GM23248 (cell line): ENCODE measurements around the gene CLPTM1L. TPM values are rescaled to one million over a fixed set of nuclear protein-coding genes. Genes with fewer than 3 reads are reported as not detected.

Experiments used
- DNase-seq: peaks from one replicate; pipeline ENCODE4 v3.0.0-alpha.2; 2015
- H2AFZ ChIP-seq: fragments of 200-600 bp; sonication (generic); 2 replicates; pipeline ENCODE4 v1.6.1; 2016; ENCODE audit warnings: antibody characterized with exemption
- H3F3A ChIP-seq: fragments of 200-600 bp; sonication (generic); 2 replicates; pipeline ENCODE4 v1.6.1; 2016; ENCODE audit warnings: mild to moderate bottlenecking, antibody characterized with exemption, mixed run types; ENCODE audit not compliant: insufficient read depth
- H3K27ac ChIP-seq: fragments of 200-600 bp; sonication (generic); 2 replicates; pipeline ENCODE4 v1.5.1; 2016; ENCODE audit warnings: mild to moderate bottlenecking
- H3K27me3 ChIP-seq: fragments of 200-600 bp; sonication (generic); replicated peaks from 2 replicates; pipeline ENCODE4 v1.6.1; 2016; ENCODE audit warnings: mild to moderate bottlenecking; ENCODE audit not compliant: insufficient read depth
- H3K36me3 ChIP-seq: fragments of 200-600 bp; sonication (generic); 2 replicates; pipeline ENCODE4 v1.6.1; 2016; ENCODE audit warnings: low read depth, mild to moderate bottlenecking
- H3K4me1 ChIP-seq: fragments of 200-600 bp; sonication (generic); 2 replicates; pipeline ENCODE4 v1.6.1; 2016; ENCODE audit warnings: mild to moderate bottlenecking; ENCODE audit not compliant: insufficient read depth
- H3K4me2 ChIP-seq: fragments of 200-600 bp; sonication (generic); one replicate; pipeline ENCODE4 v1.6.1; 2016; ENCODE audit warnings: mild to moderate bottlenecking; ENCODE audit not compliant: unreplicated experiment
- H3K4me3 ChIP-seq: fragments of 200-600 bp; sonication (generic); 2 replicates; pipeline ENCODE4 v1.5.1; 2016; ENCODE audit warnings: mild to moderate bottlenecking
- H3K79me2 ChIP-seq: fragments of 200-600 bp; sonication (generic); 2 replicates; pipeline ENCODE4 v1.6.1; 2016; ENCODE audit warnings: mild to moderate bottlenecking; ENCODE audit not compliant: insufficient read depth
- H3K9ac ChIP-seq: fragments of 200-600 bp; sonication (generic); 2 replicates; pipeline ENCODE4 v1.6.1; 2016; ENCODE audit warnings: mild to moderate bottlenecking
- H3K9me2 ChIP-seq: fragments of 200-600 bp; sonication (generic); 2 replicates; pipeline ENCODE4 v1.6.1; 2016; ENCODE audit warnings: mixed run types, mild to moderate bottlenecking, moderate library complexity; ENCODE audit not compliant: insufficient read depth
- H3K9me3 ChIP-seq: fragments of 200-600 bp; sonication (generic); one replicate; pipeline ENCODE4 v1.6.1; 2017; ENCODE audit warnings: low read depth
- H4K20me1 ChIP-seq: fragments of 200-600 bp; sonication (generic); 2 replicates; pipeline ENCODE4 v1.6.0; 2016; ENCODE audit not compliant: insufficient read depth
- EZH2 ChIP-seq: fragments of 200-600 bp; sonication (generic); IDR thresholded peaks from 2 replicates; pipeline ENCODE4 v1.6.1; 2018; ENCODE audit warnings: antibody characterized with exemption, mild to moderate bottlenecking; ENCODE audit not compliant: insufficient read depth, poor library complexity, severe bottlenecking
- EZH2phosphoT487 ChIP-seq: fragments of 200-600 bp; sonication (generic); IDR thresholded peaks from 2 replicates; pipeline ENCODE4 v1.6.1; 2018; ENCODE audit warnings: antibody characterized with exemption, moderate library complexity, mild to moderate bottlenecking, low read depth; ENCODE audit not compliant: insufficient read depth
- WGBS, 2 experiments: methylation state at CpG; one replicate each; pipeline ENCODE4 v1.1.6; 2015 to 2017; ENCODE audit warnings: low lambda C conversion rate in 2 of 2, low coverage in 1 of 2; ENCODE audit errors: missing lambda C conversion rate in 2 of 2; 5-methylcytosine and 5-hydroxymethylcytosine counted together
- in situ Hi-C: fragments of 300-500 bp; cut with MboI; formaldehyde crosslinking; loops from 2 replicates; pipeline ENCODE4 v1.15.0; 2020
- polyA plus RNA-seq: library from polyadenylated mRNA; unstranded; fragments of >200 nt; fragmentation: Nextera tagmentation; extraction: Ambion mirVana; gene quantifications from 2 replicates; pipeline ENCODE4 v1.2.1, GENCODE V29; 2016
- total RNA-seq: library from RNA; depleted of rRNA; stranded (reverse); fragments of >200 nt; shearing (Covaris generic); gene quantifications from 2 replicates; pipeline ENCODE4 v1.2.3, GENCODE V29; 2014

The CLPTM1L gene
- total and polyA plus RNA-seq, 2 experiments from 2014 or later = 25.6 to 135 TPM

GRCh38 chr5:1385395-1386273, 40.7 kb upstream of the CLPTM1L start:
- H3F3A ChIP-seq = no peaks in the 10 kb centered on the region
- no peaks in the 10 kb centered on the region for H3K9me3 ChIP-seq
- WGBS, 2 experiments = 19 to 25% methylated on average over 31 to 41 of the region's 48 CpGs
- no peaks in the 10 kb centered on the region for H3K79me2 ChIP-seq
- peak overlapping the region; percentile 84 for H2AFZ ChIP-seq
- TF ChIP-seq EZH2phosphoT487 (no peak), EZH2 (no peak)
- no peaks in the 10 kb centered on the region for H3K36me3 ChIP-seq
- H3K9ac ChIP-seq = peak overlapping the region; percentile 56
- peak; percentile 66 for DNase-seq
- H3K27me3 ChIP-seq = peaks cover 26% of the 10 kb centered on the region
- no peak overlapping the region for H3K27ac ChIP-seq
- in situ Hi-C loops = no loop called here
- no peaks in the 10 kb centered on the region for H4K20me1 ChIP-seq
- H3K9me2 ChIP-seq = no peaks in the 10 kb centered on the region
- H3K4me3 ChIP-seq = peak overlapping the region; percentile 67
- H3K4me1 ChIP-seq = no peaks in the 10 kb centered on the region
- peak overlapping the region; percentile 90 for H3K4me2 ChIP-seq

- Histone ChIP-seq H3K9me3 (no peaks in the 10 kb centered on the region), H3K9ac (no peak overlapping the region), H3K4me2 (no peak overlapping the region), H4K20me1 (no peaks in the 10 kb centered on the region), H3F3A (no peaks in the 10 kb centered on the region), H3K36me3 (no peaks in the 10 kb centered on the region), H3K27me3 (peaks cover 28% of the 10 kb centered on the region; the same call in 1 of the 2 replicates), H3K79me2 (no peaks in the 10 kb centered on the region), H3K27ac (no peak overlapping the region), H3K4me1 (no peaks in the 10 kb centered on the region), H2AFZ (no peak overlapping the region), H3K9me2 (no peaks in the 10 kb centered on the region), H3K4me3 (no peak overlapping the region)
- TF ChIP-seq EZH2phosphoT487 (no peak), EZH2 (no peak)
- 75 to 82% methylated on average over 10 of the region's 10 CpGs for WGBS, 2 experiments
- DNase-seq = no peak
- in situ Hi-C loops = no loop called here
These were observed 39.6 kb upstream of the CLPTM1L start for GRCh38 chr5:1384521-1384920.

GRCh38 chr5:1383886-1384401, 39.0 kb upstream of the CLPTM1L start:
- 64 to 70% methylated on average over 8 of the region's 8 CpGs for WGBS, 2 experiments
- in situ Hi-C loops = no loop called here
- Histone ChIP-seq H3K9ac (no peak overlapping the region), H3K27ac (no peak overlapping the region), H3K9me2 (no peaks in the 10 kb centered on the region), H2AFZ (no peak overlapping the region), H3K27me3 (peaks cover 23% of the 10 kb centered on the region; the same call in 1 of the 2 replicates), H3K4me3 (no peak overlapping the region), H3K4me2 (no peak overlapping the region), H3K36me3 (no peaks in the 10 kb centered on the region), H3K9me3 (no peaks in the 10 kb centered on the region), H3F3A (no peaks in the 10 kb centered on the region), H4K20me1 (no peaks in the 10 kb centered on the region), H3K4me1 (no peaks in the 10 kb centered on the region), H3K79me2 (no peaks in the 10 kb centered on the region)
- TF ChIP-seq EZH2phosphoT487 (no peak), EZH2 (no peak)
- no peak for DNase-seq

- H3K9me2 ChIP-seq = no peaks in the 10 kb centered on the region
- WGBS, 2 experiments = 63 to 64% methylated on average over 17 of the region's 17 CpGs
- H3K9me3 ChIP-seq = no peaks in the 10 kb centered on the region
- H3K9ac ChIP-seq = no peak overlapping the region
- no peak overlapping the region for H2AFZ ChIP-seq
- no peak overlapping the region for H3K4me3 ChIP-seq
- no peaks in the 10 kb centered on the region for H4K20me1 ChIP-seq
- no peaks in the 10 kb centered on the region for H3K79me2 ChIP-seq
- DNase-seq = no peak
- no peak overlapping the region for H3K27ac ChIP-seq
- H3K36me3 ChIP-seq = no peaks in the 10 kb centered on the region
- H3K4me2 ChIP-seq = no peak overlapping the region
- H3K4me1 ChIP-seq = no peaks in the 10 kb centered on the region
- H3K27me3 ChIP-seq = peaks cover 23% of the 10 kb centered on the region; the same call in 1 of the 2 replicates
- TF ChIP-seq EZH2phosphoT487 = no peak
- no peak for TF ChIP-seq EZH2
- in situ Hi-C loops = no loop called here
- H3F3A ChIP-seq = no peaks in the 10 kb centered on the region
These were observed 38.4 kb upstream of the CLPTM1L start for GRCh38 chr5:1383344-1383743.
